ENCODE results near the gene C1QTNF12. TPM values are rescaled to one million over a fixed set of nuclear protein-coding genes. Genes with fewer than 3 reads are reported as not detected.

Gene C1QTNF12
- polyA plus RNA-seq, 1 experiment: 0.21 TPM

GRCh38 chr1:1272341-1273208, 26.1 kb upstream of the C1QTNF12 start:
- ChIA-PET CTCF (interaction anchor here (2.1 kb wide), 1 partner anchor 150 kb away, joined by 5 read pairs; no protein-coding TSS in a partner anchor), POLR2A (interaction anchor here (0.7 to 1.9 kb wide), 4 partner anchors 8 to 278 kb away, joined by 3 to 12 read pairs (median 7); no protein-coding TSS in a partner anchor)
- Histone ChIP-seq H3K27ac (ENCODE audit: low read depth, low read length) (peak overlapping the region; percentile 61), H3K9me3 (ENCODE audit: control insufficient read depth, insufficient read depth, low read length) (no peaks in the 10 kb centered on the region; the same call in 1 of the 2 replicates), H3K27me3 (ENCODE audit: control insufficient read depth, insufficient read depth, low read length) (no peaks in the 10 kb centered on the region), H3K4me3 (ENCODE audit: low read depth, low read length) (peak overlapping the region; percentile 87)
- TF ChIP-seq, protein P1, sequence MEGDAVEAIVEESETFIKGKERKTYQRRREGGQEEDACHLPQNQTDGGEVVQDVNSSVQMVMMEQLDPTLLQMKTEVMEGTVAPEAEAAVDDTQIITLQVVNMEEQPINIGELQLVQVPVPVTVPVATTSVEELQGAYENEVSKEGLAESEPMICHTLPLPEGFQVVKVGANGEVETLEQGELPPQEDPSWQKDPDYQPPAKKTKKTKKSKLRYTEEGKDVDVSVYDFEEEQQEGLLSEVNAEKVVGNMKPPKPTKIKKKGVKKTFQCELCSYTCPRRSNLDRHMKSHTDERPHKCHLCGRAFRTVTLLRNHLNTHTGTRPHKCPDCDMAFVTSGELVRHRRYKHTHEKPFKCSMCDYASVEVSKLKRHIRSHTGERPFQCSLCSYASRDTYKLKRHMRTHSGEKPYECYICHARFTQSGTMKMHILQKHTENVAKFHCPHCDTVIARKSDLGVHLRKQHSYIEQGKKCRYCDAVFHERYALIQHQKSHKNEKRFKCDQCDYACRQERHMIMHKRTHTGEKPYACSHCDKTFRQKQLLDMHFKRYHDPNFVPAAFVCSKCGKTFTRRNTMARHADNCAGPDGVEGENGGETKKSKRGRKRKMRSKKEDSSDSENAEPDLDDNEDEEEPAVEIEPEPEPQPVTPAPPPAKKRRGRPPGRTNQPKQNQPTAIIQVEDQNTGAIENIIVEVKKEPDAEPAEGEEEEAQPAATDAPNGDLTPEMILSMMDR (IDR thresholded peaks at IDR 0.05; ENCODE audit: low read depth, low read length): no peak
- no peak for DNase-seq (ENCODE audit: low read depth, low spot score)

GRCh38 chr1:1270813-1271212, 24.3 kb upstream of the C1QTNF12 start:
- Histone ChIP-seq H3K9me3 (ENCODE audit: control insufficient read depth, insufficient read depth, low read length) (no peaks in the 10 kb centered on the region; the same call in 1 of the 2 replicates), H3K27ac (ENCODE audit: low read depth, low read length) (peak overlapping the region; percentile 52), H3K4me3 (ENCODE audit: low read depth, low read length) (peak overlapping the region; percentile 23), H3K27me3 (ENCODE audit: control insufficient read depth, insufficient read depth, low read length) (no peaks in the 10 kb centered on the region)
- DNase-seq (ENCODE audit: low read depth, low spot score): no peak
- ChIA-PET CTCF (interaction anchor here (2.1 kb wide), 1 partner anchor 148 kb away, joined by 5 read pairs; no protein-coding TSS in a partner anchor), POLR2A (no interaction called here)
- TF ChIP-seq, protein P1 (IDR thresholded peaks at IDR 0.05; ENCODE audit: low read depth, low read length): no peak

- TF ChIP-seq, protein P1 (IDR thresholded peaks at IDR 0.05; ENCODE audit: low read depth, low read length): no peak
- DNase-seq (ENCODE audit: low read depth, low spot score): no peak
- CTCF ChIA-PET: no interaction called here
- no peak overlapping the region for H3K4me3 ChIP-seq (ENCODE audit: low read depth, low read length)
- POLR2A ChIA-PET: no interaction called here
- H3K27ac ChIP-seq (ENCODE audit: low read depth, low read length): peak overlapping the region; percentile 21
- no peaks in the 10 kb centered on the region for H3K27me3 ChIP-seq (ENCODE audit: control insufficient read depth, insufficient read depth, low read length)
- H3K9me3 ChIP-seq (ENCODE audit: control insufficient read depth, insufficient read depth, low read length): no peaks in the 10 kb centered on the region; the same call in 1 of the 2 replicates
Observed at GRCh38 chr1:1268284-1268682, 21.8 kb upstream of the C1QTNF12 start.

DNA sequence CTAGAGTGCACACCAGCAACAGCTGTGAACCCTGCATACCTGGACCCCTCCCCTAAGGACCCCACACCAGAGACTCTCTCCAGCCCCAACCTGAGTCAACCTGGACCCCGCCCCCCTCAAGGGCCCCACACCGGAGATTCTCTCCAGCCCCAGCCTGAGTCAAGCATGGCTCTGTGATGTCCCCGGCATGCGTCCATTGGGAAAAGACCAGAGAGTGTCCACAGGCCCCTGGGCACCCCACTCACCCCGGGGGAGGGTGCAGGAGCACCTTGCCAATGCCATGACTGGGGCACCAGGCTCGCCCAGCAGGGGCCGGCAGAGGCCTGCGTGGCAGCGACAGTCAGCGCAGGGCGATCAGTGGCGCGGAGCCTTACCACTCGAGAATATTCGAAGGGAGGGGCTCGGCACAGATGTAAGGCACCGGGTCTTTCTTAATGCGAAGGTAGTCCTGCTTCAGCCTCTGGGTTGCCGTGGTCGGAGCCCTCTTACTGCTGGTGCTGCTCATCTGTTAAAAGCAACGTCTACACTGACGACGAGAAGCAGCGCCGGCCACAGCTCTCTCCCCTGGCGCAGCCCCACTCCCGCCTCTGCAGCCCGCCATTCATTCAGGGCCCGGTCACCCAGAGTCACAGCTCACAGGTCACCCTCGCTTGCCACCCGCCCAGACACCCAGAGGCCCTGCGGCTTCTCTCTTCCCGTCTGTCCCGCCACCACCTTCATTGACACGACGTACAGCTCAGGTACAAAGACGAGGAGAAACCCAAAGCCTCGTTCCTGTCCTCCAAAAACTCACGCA, 21.2 kb upstream of the C1QTNF12 start:
- TF ChIP-seq, protein P1 (IDR thresholded peaks at IDR 0.05; ENCODE audit: low read depth, low read length): no peak
- H3K4me3 ChIP-seq (ENCODE audit: low read depth, low read length): no peak overlapping the region
- H3K27me3 ChIP-seq (ENCODE audit: control insufficient read depth, insufficient read depth, low read length): no peaks in the 10 kb centered on the region
- H3K9me3 ChIP-seq (ENCODE audit: control insufficient read depth, insufficient read depth, low read length): no peaks in the 10 kb centered on the region; the same call in 1 of the 2 replicates
- POLR2A ChIA-PET: no interaction called here
- peak overlapping the region; percentile 61 for H3K27ac ChIP-seq (ENCODE audit: low read depth, low read length)
- CTCF ChIA-PET: no interaction called here
- DNase-seq (ENCODE audit: low read depth, low spot score): no peak
